Inflammatory macrophage treated with lipopolysaccharide for 4 hours (primary cell): Measurements from ENCODE around the gene PLEKHG3.

Experiments used
- DNase-seq: peaks from one replicate; pipeline ENCODE4 v3.0.0-alpha.2; 2020

The PLEKHG3 gene

GRCh38 chr14:64766430-64767151, 62.4 kb downstream of the PLEKHG3 start:
- no peak for DNase-seq

- no peak for DNase-seq
Observed at GRCh38 chr14:64767215-64767964, 63.2 kb downstream of the PLEKHG3 start.

- DNase-seq, result no peak
Observed at GRCh38 chr14:64768401-64769095, 64.3 kb downstream of the PLEKHG3 start.

GRCh38 chr14:64769096-64770020, 65.1 kb downstream of the PLEKHG3 start:
- no peak for DNase-seq

- no peak for DNase-seq
Observed at GRCh38 chr14:64770751-64771150, 66.5 kb downstream of the PLEKHG3 start.

GRCh38 chr14:64771161-64771560, 66.9 kb downstream of the PLEKHG3 start:
- DNase-seq, result no peak

- no peak for DNase-seq
Observed at GRCh38 chr14:64772397-64772950, 68.2 kb downstream of the PLEKHG3 start.

- DNase-seq, result no peak
Observed at GRCh38 chr14:64773046-64773445, 68.8 kb downstream of the PLEKHG3 start.

- DNase-seq, result no peak
Observed at GRCh38 chr14:64773577-64773976, 69.4 kb downstream of the PLEKHG3 start.

GRCh38 chr14:64774272-64774671, 70.0 kb downstream of the PLEKHG3 start:
- no peak for DNase-seq

GRCh38 chr14:64775081-64775777, 71.0 kb downstream of the PLEKHG3 start:
- no peak for DNase-seq

- DNase-seq, result no peak
Observed at GRCh38 chr14:64777461-64777860, 73.2 kb downstream of the PLEKHG3 start.

GRCh38 chr14:64778104-64778754, 74.0 kb downstream of the PLEKHG3 start:
- DNase-seq, result no peak

- DNase-seq, result no peak
Observed at GRCh38 chr14:64779472-64779871, 75.2 kb downstream of the PLEKHG3 start.

GRCh38 chr14:64782196-64782595, 78.0 kb downstream of the PLEKHG3 start:
- no peak for DNase-seq

- DNase-seq, result no peak
Observed at GRCh38 chr14:64784006-64784405, 79.8 kb downstream of the PLEKHG3 start.

- DNase-seq, result no peak
Observed at GRCh38 chr14:64786296-64787149, 82.3 kb downstream of the PLEKHG3 start.

GRCh38 chr14:64787619-64788018, 83.4 kb downstream of the PLEKHG3 start:
- DNase-seq, result no peak

GRCh38 chr14:64788706-64789105, 84.5 kb downstream of the PLEKHG3 start:
- no peak for DNase-seq

- DNase-seq, result no peak
Observed at GRCh38 chr14:64789696-64790095, 85.5 kb downstream of the PLEKHG3 start.
